Hematopoietic multipotent progenitor cell treated with erythropoietin and hydrocortisone succinate and interleukin-3 and kit ligand, for 8 days (in vitro differentiated cells): ENCODE results near the gene RAB27B.

Experiments used
- DNase-seq: peaks from one replicate; pipeline ENCODE4 v3.0.0-alpha.2; 2015

RAB27B gene

DNA sequence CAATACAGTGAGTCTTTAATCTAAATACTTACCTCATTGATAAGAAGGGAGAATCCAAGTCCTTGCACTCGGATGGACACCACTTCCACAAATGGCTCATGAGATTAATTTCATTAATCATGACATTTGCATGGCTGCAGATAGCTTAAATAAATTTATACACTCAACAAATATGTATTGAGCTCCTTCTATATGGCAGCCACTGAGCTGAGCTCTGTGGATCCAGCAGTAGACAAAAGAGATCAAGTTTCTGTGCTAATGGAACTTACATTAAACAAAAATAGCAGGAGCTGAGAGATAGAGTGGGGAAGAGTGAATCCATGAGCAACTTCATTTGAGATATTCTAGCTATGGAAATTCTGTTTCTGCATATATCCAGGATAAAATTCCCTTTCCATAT, 44.4 kb downstream of the RAB27B start:
- DNase-seq = peak; percentile 58

DNA sequence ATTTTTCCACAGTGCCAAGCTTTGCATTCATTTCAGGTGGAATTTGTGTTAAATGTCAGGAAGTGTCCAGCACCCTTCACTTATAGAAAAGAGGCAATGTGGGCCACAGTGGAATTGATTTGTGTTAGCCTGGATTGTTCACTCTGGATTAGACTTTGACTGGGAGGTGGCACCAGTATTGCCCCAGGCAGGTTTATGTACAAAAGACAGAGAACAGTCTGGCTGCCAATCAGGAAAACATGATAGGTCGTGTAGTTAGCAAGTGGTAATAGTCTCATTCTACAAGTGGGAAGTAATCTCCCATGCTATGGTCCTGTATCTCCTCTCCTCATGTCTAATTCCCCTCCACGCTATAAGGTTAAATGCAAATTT, 45.6 kb downstream of the RAB27B start:
- DNase-seq = peak; percentile 42

GRCh38 chr18:54875063-54875462, 46.8 kb downstream of the RAB27B start:
- no peak for DNase-seq

- no peak for DNase-seq
Measured at GRCh38 chr18:54877076-54877475, 48.8 kb downstream of the RAB27B start.

DNA sequence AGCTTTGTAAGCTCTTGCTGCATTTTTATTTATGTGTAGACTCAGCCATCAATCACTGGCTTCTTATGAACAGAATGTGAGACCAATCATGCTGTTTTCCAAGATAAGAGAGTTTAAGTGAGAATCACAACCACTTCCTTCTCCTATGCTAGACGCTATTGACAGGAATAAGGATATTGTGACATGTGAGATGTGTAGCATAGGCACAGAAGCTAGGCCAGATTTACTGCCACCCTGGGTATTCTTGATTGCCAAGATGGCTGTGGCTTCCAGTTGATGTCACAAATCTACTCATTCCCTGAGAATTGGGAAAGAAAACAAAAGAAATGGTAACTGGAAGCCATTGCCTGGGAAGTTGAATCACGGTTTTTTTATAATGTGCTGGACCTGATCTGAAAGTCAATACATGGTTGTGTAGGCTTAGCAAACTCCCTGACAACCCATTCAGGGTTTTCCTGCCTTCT, 49.9 kb downstream of the RAB27B start:
- peak; percentile 35 for DNase-seq

GRCh38 chr18:54878659-54879358, 50.5 kb downstream of the RAB27B start:
- no peak for DNase-seq

DNA sequence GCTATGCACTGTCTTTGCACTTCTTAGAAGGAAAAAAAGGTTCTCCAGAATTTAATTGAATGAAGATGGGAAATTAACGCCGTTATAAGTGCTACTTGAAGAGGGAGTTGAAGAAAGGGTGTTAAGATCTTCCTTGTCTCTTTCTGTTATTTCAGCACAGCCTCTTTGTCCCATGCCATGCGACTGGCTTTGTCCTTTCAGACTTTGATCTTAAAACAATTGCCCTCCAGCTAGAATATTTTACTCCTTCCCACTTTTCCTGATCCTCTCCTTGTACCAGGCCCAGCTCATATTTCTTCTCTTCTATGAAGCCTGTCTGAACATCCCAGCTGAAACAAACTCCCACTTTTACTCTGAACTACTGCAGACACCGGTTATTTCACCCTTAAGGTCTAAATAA, 51.4 kb downstream of the RAB27B start:
- peak; percentile 4 for DNase-seq

DNA sequence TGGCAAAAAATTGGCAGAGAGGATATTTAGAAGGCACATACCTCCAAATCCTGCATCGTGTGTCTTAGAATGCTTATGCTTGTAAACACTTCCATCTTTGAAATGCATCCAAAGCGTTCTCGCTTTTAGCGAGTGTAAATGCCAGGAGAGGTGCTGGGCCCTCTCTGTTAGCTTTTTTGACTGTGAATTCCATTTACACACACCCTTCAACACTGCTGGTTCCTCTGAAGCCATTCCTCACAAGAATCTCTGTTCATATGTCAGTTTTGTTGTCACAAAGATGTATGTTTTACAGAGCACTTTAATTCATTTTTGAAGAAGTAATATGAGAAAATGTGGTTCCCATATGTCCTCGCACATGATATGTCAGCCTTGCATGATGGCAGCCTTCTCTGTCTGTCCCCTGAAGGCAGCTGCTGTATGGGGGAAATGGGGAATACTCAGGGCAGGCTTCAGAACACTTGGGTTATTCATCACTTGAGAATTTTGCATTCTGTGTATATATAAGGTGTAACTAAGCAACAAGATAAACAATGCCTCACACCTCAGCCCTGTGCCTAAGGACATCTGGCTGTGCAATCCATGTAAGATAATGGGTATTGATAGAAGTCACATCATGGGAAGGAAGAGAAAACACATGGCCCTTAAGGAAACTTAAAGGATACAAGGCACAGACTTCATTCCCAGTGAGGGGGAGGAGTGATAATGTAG, 52.3 kb downstream of the RAB27B start:
- peak; percentile 37 for DNase-seq

DNA sequence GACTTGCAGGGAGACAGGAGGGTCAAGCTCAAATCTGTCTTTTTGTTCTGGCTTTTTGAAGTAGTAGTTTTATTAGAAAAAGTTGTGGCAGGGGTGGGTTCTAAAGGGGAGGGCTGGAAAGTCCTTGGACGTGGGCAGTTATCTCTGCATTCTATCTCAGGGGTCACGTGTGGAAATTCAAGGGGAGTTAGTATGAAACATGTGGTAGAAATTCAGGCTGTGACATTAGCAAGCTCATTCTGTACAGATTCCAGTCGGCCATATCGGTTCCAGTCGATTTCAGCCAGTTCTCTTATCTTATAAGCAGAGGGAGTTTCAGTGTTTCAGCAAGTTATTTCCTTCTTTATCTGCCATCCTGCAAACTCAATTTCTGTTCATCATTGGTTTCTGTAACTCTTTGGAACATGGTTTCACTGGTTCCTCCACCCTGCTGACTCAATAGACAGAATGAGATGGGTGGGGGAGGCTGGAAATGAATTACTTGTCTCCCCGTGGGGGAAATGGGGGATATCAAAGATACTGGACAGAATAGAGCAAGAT, 53.0 kb downstream of the RAB27B start:
- DNase-seq = peak; percentile 88

DNA sequence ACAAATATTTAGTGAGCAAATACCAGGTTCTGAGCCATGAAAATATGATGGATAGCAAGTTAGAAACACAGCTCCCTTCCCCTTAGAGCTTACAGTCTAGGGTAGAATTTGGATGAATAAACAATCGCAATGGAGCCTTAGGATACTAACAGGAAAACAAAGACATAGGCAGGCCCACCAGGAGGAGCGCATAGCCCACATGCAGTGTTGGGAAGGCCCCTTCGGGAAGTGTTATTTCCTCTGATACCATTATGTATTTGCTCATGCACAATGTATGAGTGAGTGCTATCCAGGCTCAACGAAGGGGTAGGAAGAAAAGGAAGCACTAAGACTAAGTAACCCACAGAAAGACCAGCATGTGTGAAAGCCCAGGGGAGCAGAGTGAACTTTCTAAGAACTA, 54.0 kb downstream of the RAB27B start:
- no peak for DNase-seq

GRCh38 chr18:54883816-54884604, 55.7 kb downstream of the RAB27B start:
- DNase-seq = no peak

GRCh38 chr18:54888378-54888777, 60.1 kb downstream of the RAB27B start:
- no peak for DNase-seq

GRCh38 chr18:54888933-54889332, 60.7 kb downstream of the RAB27B start:
- DNase-seq = no peak

GRCh38 chr18:54899500-54899899, 71.2 kb downstream of the RAB27B start:
- DNase-seq = no peak

- no peak for DNase-seq
Measured at GRCh38 chr18:54900290-54900689, 72.0 kb downstream of the RAB27B start.

DNA sequence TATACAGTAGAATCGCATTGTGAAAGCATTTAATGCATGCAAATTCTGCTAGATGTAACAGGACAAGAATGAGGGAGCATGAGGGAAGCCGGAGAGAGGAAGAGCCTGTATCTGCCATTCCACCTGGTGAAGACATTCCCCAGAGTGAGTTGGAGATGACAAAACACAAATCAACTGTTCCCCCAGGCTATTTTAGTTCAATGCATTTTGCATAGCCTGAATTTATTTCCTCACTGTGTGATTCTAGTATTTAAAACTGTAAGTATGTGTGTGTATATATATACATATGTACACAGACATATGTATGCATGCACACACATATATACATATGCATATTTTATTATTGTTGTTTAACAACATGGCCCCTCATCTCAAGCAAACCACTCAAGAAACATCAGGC, 76.3 kb downstream of the RAB27B start:
- DNase-seq = no peak

DNA sequence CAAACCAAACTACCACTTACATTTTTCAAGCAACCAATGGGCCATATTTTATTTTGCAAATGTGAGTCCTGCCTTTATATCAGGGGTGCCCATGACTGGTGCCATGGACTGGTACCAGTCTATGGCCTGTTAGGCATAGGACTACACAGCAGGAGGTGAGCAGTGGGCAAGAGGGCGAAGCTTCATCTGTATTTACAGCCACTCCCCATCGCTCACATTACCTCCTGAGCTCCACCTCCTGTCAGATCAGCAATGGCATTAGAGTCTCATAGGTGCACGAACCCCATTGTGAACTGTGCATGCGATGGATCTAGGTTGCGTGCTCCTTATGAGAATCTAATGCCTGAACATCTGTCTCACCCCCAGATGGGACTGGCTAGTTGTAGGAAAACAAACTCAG, 77.4 kb downstream of the RAB27B start:
- no peak for DNase-seq

GRCh38 chr18:54906331-54907185, 78.3 kb downstream of the RAB27B start:
- no peak for DNase-seq

DNA sequence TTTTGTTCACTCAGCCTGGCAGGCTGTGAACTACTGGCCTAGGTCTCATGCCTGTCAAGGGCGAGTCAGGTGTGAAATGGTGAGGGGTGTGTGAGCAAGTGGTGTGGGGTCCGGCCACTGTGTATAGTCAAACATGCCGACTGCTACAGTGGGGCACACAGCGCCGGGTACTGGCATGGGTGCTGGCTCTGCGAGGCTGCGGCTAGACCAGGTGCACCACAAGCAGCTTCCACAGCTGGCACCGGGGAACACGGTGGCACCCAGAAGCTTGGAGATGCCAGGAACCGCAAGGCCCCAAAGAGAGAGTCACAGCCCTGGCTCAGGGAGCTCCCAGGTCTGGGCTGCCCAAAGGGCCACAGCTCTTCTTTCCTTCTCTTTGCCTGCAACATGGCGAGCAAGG, 81.3 kb downstream of the RAB27B start:
- DNase-seq = no peak

DNA sequence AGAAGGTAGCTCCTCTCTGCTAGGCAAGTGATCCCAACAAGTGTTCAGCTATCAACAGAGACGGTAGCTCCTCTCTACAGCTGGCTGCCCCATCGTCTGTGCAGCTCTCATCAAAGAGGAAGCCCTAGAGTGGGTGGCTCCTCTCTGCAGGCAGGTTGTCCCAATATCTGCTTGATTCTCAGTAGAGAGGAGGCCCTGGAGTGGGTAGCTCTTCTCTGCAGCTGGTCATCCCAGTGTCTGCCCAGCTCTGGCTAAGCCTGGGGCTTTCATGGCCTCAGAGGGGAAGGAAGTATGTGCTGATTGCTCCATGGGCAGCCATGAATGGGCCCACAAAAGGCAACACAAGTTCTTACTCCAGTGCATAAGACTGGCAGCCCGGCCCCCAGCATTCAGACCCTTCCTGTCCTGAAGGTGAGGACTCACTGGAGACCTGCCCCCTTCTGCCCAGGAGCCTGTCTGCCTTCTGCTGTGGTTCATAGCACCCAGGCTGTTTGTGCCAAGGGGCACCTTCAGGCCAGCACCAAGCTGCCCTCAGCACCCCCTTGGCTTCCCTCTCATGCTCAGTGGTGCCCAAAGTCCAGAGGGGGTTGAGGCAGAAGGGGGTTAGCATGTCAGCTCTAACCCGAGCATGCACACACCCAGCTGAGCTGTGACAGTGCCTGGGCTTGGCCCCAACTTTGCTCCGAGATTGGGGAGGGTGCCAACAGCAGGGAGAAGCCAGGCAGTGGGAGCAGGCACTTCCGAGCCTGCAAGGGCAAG, 82.1 kb downstream of the RAB27B start:
- no peak for DNase-seq

GRCh38 chr18:54911551-54911950, 83.3 kb downstream of the RAB27B start:
- no peak for DNase-seq

- no peak for DNase-seq
Measured at GRCh38 chr18:54914816-54915215, 86.5 kb downstream of the RAB27B start.
